Ovary (tissue), 9 donors: ENCODE measurements around the gene EIF3I. TPM values are rescaled to one million over a fixed set of nuclear protein-coding genes. Genes with fewer than 3 reads are reported as not detected.

ENCODE experiments used
- DNase-seq, 5 donors: peaks; one replicate each; pipeline ENCODE4 v3.0.0-alpha.2; 2019 to 2020
- H3K27ac ChIP-seq, 2 donors: fragments of 200-600 bp; one replicate each; pipeline versions ENCODE4 v1.5.1 to v1.8.0; 2019 to 2022
- H3K27me3 ChIP-seq: fragments of 200-600 bp; one replicate; pipeline ENCODE4 v1.8.0; 2022
- H3K36me3 ChIP-seq: fragments of 200-600 bp; sonication (generic); one replicate; pipeline ENCODE4 v1.5.1; 2019
- H3K4me1 ChIP-seq: one replicate; pipeline ENCODE4 v1.8.1; 2013; ENCODE audit warnings: mild to moderate bottlenecking, moderate library complexity; ENCODE audit not compliant: insufficient read depth
- H3K4me3 ChIP-seq: fragments of 200-600 bp; sonication (generic); one replicate; pipeline ENCODE4 v1.5.1; 2017
- H3K9me3 ChIP-seq, 2 donors: fragments of 200-600 bp in 1 of 2; sonication (generic) in 1 of 2; one replicate each; pipeline versions ENCODE4 v1.5.1 to v1.8.1; 2013 to 2019; ENCODE audit warnings: mild to moderate bottlenecking in 1 of 2, moderate library complexity in 1 of 2
- CTCF ChIP-seq, 3 donors: fragments of 450-650 bp in 2 of 3; fragments of 200-600 bp in 1 of 3; IDR thresholded peaks; one replicate each; pipeline versions ENCODE4 v1.5.1 to v1.8.0; 2016 to 2022; ENCODE audit warnings: antibody characterized with exemption in 3 of 3, mild to moderate bottlenecking in 1 of 3
- EP300 ChIP-seq: sonication (generic); formaldehyde crosslinking; IDR thresholded peaks from one replicate; pipeline ENCODE4 v1.6.1; 2017; ENCODE audit warnings: antibody characterized with exemption
- POLR2A ChIP-seq: fragments of 450-650 bp; IDR thresholded peaks from one replicate; pipeline ENCODE4 v1.6.1; 2017; ENCODE audit warnings: antibody characterized with exemption, mild to moderate bottlenecking, moderate library complexity
- WGBS, 3 donors: extraction: QIAGEN DNeasy Blood & Tissue Kit in 1 of 3; methylation state at CpG; one replicate each; pipeline versions ENCODE4 v1.1.5 to v1.1.7; 2013 to 2017; 5-methylcytosine and 5-hydroxymethylcytosine counted together
- intact Hi-C, 4 donors: fragments of 100-400 bp; cut with DNase I; formaldehyde crosslinking; loops; one replicate each; pipeline versions ENCODE4 v1.11.0 to v1.15.1; 2022 to 2023
- polyA plus RNA-seq, 2 donors: library from polyadenylated mRNA; stranded (reverse); fragments of 200-250 nt in 1 of 2; fragments of 350-450 nt in 1 of 2; fragmentation: Illumina TruSeq in 1 of 2; extraction: RNeasy Lipid Tissue Mini Kit (QIAGEN cat#74804) in 1 of 2; gene quantifications; one replicate each; pipeline ENCODE4 v1.2.3, GENCODE V29; 2013 to 2014
- total RNA-seq, 7 donors: library from RNA; depleted of rRNA in 2 of 7; stranded (reverse); fragments of >200 nt in 2 of 7; fragmentation: NEBNext Ultra II Directional in 3 of 7; extraction: Animal tissue kit (Norgen Biotek cat#: 25700) in 3 of 7; gene quantifications; one replicate each; pipeline versions ENCODE4 v1.1.0 to v1.2.4, GENCODE V29; 2016 to 2023
- donor health status: DM: no; HTN: no; CAD: no; lungs with moderate emphysema.
- donor health status: DM: no; HTN: no; CAD: no.
- donor health status: Bipolar disorder and iron deficiency.
- donor health status: DM: yes; HTN: yes; CAD: no.
- donor health status: DM: no; HTN: no; CAD: no.
- donor health status: DM: yes; HTN: yes; CAD: no.

The EIF3I gene
- total and polyA plus RNA-seq, 9 donors, result 140 to 272 (median 161) TPM

DNA sequence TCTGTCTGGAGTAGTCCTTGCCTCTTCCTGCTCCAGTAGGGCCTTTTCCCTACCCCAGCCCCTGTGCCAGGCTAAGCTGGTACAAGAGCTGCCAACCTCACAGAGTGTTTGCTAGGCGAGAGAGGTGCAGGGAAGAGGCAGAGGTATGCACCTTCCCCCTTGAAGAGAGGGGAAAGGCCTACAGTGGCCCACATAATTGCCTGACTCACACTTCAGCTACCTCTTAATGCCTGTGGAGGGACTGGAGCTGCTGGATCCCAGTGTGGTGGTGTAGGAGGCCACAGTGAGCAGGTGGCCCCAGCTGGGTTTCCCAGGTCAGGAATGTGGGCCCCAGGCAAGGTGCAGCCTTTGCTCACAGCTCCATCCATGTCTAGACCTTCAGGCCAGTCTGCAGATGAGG lies 25.1 kb upstream of the EIF3I start:
- intact Hi-C loops, result no loop called here
- no peak for DNase-seq
- Histone ChIP-seq H3K4me1 (peaks cover 12% of the 10 kb centered on the region), H3K36me3 (no peaks in the 10 kb centered on the region), H3K27me3 (no peaks in the 10 kb centered on the region), H3K27ac (no peak overlapping the region), H3K4me3 (no peak overlapping the region), H3K9me3 (no peaks in the 10 kb centered on the region)
- TF ChIP-seq POLR2A (no peak), EP300 (no peak), CTCF (IDR thresholded peaks at IDR 0.05) (no peak)
- WGBS, 3 donors, result 77 to 93% (median 82%) methylated on average over 1 of the region's 1 CpG

GRCh38 chr1:32197837-32198236 lies 24.4 kb upstream of the EIF3I start:
- no peak overlapping the region for H3K4me3 ChIP-seq
- H3K4me1 ChIP-seq, result peaks cover 12% of the 10 kb centered on the region
- H3K27ac ChIP-seq, result no peak overlapping the region
- TF ChIP-seq POLR2A (no peak), CTCF (IDR thresholded peaks at IDR 0.05) (no peak), EP300 (no peak)
- no peaks in the 10 kb centered on the region for H3K36me3 ChIP-seq
- intact Hi-C loops, result no loop called here
- WGBS, 3 donors, result 37 to 50% (median 39%) methylated on average over 6 of the region's 6 CpGs
- DNase-seq, result no peak
- H3K9me3 ChIP-seq, result no peaks in the 10 kb centered on the region
- no peaks in the 10 kb centered on the region for H3K27me3 ChIP-seq

DNA sequence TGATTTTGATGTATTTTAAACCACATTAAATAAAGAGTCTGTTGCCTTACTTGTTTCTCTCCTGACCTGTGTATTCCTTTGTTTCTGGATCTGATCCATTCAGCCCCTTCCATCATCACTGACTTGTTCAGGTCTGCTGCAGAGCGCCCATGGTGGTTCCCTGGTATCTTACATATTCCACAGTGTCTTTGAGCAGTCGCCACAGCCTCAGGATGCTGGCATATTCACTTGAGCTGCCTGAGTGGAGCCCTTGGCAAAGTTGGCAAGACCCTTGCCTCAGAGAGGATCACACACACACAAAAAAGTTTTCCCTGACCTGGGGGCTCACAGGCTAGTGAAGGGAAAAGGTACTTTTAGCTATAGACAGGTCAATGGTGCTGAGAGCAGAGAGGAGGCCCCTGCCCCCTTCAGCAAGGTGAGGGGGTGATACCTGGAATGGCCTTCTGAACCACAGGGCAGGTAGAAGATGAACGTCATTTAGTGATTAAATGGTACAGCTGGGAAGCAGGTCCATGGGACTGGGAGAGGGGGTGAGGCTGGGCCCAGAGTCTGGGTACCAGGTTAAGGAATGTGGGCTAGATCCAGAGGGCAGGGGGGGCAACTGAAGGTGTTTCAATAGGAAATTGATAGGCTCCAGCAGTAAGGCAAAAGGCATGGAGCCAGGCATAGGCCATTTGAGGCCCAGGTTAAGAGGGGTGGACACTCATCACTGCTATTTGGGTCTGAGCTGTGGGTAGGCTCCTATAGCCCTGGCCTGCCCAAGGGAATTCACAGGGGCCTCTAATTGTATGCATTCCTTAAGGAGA lies 23.8 kb upstream of the EIF3I start:
- intact Hi-C loops, result no loop called here
- DNase-seq, result no peak
- Histone ChIP-seq H3K4me3 (no peak overlapping the region), H3K4me1 (peaks cover 12% of the 10 kb centered on the region), H3K36me3 (no peaks in the 10 kb centered on the region), H3K27me3 (no peaks in the 10 kb centered on the region), H3K27ac (no peak overlapping the region), H3K9me3 (no peaks in the 10 kb centered on the region)
- TF ChIP-seq CTCF (IDR thresholded peaks at IDR 0.05), result no peak
- no peak for TF ChIP-seq EP300
- no peak for TF ChIP-seq POLR2A
- 73 to 86% (median 73%) methylated on average over 3 of the region's 3 CpGs for WGBS, 3 donors

- no peak for DNase-seq
- intact Hi-C loops, result no loop called here
- Histone ChIP-seq H3K27ac (peak overlapping the region in 1 of 2 donors; percentile 72), H3K36me3 (no peaks in the 10 kb centered on the region), H3K4me3 (no peak overlapping the region), H3K4me1 (peaks cover 12% of the 10 kb centered on the region), H3K27me3 (no peaks in the 10 kb centered on the region), H3K9me3 (no peaks in the 10 kb centered on the region)
- whole genome bisulfite sequencing, 3 donors, result 47 to 58% (median 53%) methylated on average over 4 of the region's 4 CpGs
- TF ChIP-seq EP300, result no peak
- TF ChIP-seq POLR2A, result no peak
- no peak for TF ChIP-seq CTCF (IDR thresholded peaks at IDR 0.05)
Measured at GRCh38 chr1:32199043-32199716, 23.0 kb upstream of the EIF3I start.
